ENCODE measurements around the gene MAJIN. TPM values are rescaled to one million over a fixed set of nuclear protein-coding genes. Genes with fewer than 3 reads are reported as not detected.

MAJIN gene
- total RNA-seq, 4 donors from 2014 or later: not detected

GRCh38 chr11:64908766-64909165 is 63.1 kb downstream of the MAJIN start:
- TF ChIP-seq, protein P1, sequence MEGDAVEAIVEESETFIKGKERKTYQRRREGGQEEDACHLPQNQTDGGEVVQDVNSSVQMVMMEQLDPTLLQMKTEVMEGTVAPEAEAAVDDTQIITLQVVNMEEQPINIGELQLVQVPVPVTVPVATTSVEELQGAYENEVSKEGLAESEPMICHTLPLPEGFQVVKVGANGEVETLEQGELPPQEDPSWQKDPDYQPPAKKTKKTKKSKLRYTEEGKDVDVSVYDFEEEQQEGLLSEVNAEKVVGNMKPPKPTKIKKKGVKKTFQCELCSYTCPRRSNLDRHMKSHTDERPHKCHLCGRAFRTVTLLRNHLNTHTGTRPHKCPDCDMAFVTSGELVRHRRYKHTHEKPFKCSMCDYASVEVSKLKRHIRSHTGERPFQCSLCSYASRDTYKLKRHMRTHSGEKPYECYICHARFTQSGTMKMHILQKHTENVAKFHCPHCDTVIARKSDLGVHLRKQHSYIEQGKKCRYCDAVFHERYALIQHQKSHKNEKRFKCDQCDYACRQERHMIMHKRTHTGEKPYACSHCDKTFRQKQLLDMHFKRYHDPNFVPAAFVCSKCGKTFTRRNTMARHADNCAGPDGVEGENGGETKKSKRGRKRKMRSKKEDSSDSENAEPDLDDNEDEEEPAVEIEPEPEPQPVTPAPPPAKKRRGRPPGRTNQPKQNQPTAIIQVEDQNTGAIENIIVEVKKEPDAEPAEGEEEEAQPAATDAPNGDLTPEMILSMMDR (IDR thresholded peaks at IDR 0.05; ENCODE audit: low read depth): no peak

- TF ChIP-seq, protein P1 (IDR thresholded peaks at IDR 0.05; ENCODE audit: low read depth): no peak
Observed at GRCh38 chr11:64906314-64906635, 65.6 kb downstream of the MAJIN start.

DNA sequence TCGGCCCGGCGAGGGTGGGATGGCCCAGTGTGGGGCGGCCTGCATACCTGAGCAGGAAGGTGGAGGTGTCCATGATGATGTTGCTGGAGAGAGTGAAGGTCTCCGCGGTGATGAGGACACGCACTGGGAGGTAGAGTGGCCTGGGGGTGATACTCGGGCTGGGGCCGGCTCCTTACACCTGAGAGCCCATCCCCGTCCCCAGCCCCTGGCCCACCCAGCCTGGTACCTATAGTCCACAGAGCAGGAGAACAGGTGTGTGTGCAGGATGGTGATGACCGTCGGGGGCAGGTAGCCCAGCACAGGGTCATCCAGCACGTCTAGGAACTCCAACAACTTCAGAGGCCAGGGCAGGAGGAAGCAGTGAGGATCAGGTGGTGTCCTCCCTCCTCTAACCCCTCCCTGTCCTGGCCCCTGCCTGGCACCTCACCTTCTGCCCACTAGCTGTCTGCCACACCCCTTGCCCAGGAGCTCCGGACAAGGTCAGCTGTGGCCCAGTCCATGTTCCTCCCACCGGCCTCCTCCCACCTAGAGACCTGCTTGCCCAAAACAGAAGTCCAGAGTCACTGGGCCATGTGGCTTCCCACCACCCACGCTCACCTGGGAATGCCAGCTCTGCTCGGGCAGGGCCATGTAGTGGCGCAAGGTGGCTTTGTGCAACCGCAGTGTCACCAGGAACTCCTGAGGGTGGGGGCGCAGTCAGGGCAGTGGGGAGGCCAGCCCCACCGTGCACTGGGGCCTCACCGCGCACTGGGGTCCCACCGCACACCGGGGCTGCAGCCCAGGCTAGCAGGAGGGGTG is 66.2 kb downstream of the MAJIN start:
- TF ChIP-seq, protein P1 (IDR thresholded peaks at IDR 0.05; ENCODE audit: low read depth): no peak

GRCh38 chr11:64903291-64903833 is 68.5 kb downstream of the MAJIN start:
- TF ChIP-seq, protein P1 (IDR thresholded peaks at IDR 0.05; ENCODE audit: low read depth): no peak

DNA sequence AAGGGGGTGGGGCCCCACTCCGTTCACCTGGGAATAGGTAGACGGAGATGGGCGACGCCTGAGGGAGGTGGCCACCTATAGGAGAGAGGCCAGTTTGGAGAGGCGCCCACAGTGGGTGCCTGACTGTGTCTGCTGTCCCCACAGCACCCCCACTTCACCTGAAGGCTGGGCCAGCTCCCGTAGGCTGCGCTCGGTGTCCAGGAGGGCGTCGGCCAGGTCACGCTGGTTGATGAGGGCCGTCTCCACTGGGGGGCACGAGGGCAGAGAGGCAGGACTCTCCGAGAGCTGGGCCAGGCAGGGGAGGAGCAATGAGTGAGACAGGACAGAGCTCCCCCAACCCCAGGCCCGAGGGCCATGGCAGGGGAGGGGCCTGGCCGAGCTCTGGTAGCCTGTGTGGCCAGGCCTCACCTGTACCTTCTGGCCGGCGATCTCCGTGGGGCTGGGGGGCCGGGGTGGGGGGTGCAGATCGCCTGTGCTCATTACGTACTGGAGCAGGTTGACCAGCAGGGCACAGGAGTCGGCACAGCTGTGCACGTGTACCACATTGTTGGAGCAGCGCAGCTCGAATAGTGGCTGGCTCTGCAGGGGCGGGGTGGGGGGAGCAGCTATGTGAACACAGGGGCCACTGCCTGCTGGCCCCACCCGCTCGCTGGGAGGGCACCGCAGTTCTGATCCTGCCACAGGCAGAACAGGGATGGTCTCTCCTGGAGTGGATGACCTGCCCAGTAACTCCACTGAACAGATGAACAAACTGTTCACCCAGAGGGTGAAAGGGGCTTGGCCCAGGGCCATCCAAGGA is 69.6 kb downstream of the MAJIN start:
- TF ChIP-seq, protein P1 (IDR thresholded peaks at IDR 0.05; ENCODE audit: low read depth): no peak

DNA sequence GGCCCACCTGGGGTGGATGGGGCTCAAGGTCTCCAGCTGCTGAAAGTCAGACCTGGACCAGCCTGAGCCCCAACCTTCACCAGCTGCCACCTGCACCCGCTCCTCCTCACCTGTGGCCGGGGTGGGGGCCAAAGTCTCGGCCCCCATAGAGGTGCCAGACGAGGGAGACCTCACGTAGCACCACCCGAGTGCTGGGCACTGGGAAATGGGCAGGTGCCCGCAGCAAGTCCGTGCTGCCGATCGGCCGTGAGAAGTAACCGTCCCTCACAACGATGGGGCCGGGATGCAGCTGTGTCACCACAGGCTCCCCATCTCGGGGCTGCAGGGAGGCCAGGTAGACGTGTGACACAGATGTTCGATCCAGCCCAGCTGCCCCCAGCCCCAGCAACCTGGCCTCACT is 71.1 kb downstream of the MAJIN start:
- TF ChIP-seq, protein P1 (IDR thresholded peaks at IDR 0.05; ENCODE audit: low read depth): no peak

DNA sequence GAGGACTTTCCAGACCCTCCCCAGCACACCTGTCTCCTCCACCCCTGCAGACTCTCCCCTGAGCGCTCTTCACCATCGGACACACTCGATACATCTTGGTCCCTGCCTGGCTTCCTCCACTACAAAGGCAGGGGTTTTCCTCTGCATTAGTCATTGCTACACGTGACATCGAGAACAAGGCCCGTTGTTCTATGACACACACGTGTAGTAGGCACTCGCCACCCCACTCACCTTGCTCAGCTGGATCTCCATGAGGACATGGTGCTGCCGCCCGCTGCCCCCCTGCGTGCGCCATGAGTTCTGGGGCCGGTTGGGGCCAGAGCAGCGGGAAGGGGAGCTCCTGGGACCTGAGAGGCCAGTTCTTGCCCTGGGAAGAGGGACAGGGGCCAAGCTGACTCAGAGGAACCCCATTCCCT is 71.6 kb downstream of the MAJIN start:
- TF ChIP-seq, protein P1 (IDR thresholded peaks at IDR 0.05; ENCODE audit: low read depth): no peak

All from subcutaneous adipose tissue (tissue), 4 donors.